ENCODE data around the gene KIF3B. TPM values are rescaled to one million over a fixed set of nuclear protein-coding genes. Genes with fewer than 3 reads are reported as not detected.
A peak's percentile ranks its signal among the peaks of the same experiment; 100 is the strongest.
"Not testable (repeated sequence)": the region's sequence is repeated elsewhere in the genome, so short reads cannot be mapped to it uniquely, and the experiment has no call there.

The KIF3B gene
- total RNA-seq, 1 donor from 2014 or later, result 20.1 TPM

- no peak for TF ChIP-seq CTCF (IDR thresholded peaks at IDR 0.05)
- Histone ChIP-seq H3K9me3 (no peaks in the 10 kb centered on the region), H3K4me3 (no peak overlapping the region), H3K36me3 (no peaks in the 10 kb centered on the region), H3K27me3 (no peaks in the 10 kb centered on the region), H3K27ac (no peak overlapping the region), H3K4me1 (peaks cover 0 to 13% of the 10 kb centered on the region in 2 donors)
- peak in 1 of 2 donors; percentile 25 for DNase-seq (ENCODE audit: low spot score in 2 of 2)
- intact Hi-C loops (cut with DNase I), result no loop called here
These were observed 3.1 kb upstream of the KIF3B start for GRCh38 chr20:32274359-32274758.

- H3K9me3 ChIP-seq; H3K4me3 ChIP-seq; DNase-seq (ENCODE audit: low spot score in 2 of 2); H3K27ac ChIP-seq; H3K27me3 ChIP-seq; H3K36me3 ChIP-seq: not testable (repeated sequence)
- H3K4me1 ChIP-seq, result peaks cover 0 to 13% of the 10 kb centered on the region in 2 donors
- intact Hi-C loops (cut with DNase I), result loop anchor here (5.0 kb wide), 3 partner anchors 68 to 547 kb away; partner anchors contain the start of genes PLAGL2, POFUT1 and TM9SF4
These were observed 2.3 kb upstream of the KIF3B start for GRCh38 chr20:32275163-32275562.

GRCh38 chr20:32278199-32278643, 770 bp downstream of the KIF3B start:
- Histone ChIP-seq H3K36me3 (no peaks in the 10 kb centered on the region), H3K27me3 (no peaks in the 10 kb centered on the region), H3K4me3 (peak overlapping the region; percentile 87 to 94), H3K9me3 (no peaks in the 10 kb centered on the region), H3K27ac (peak overlapping the region; percentile 65 to 67), H3K4me1 (peaks cover 0 to 13% of the 10 kb centered on the region in 2 donors)
- no peak for DNase-seq (ENCODE audit: low spot score in 2 of 2)
- intact Hi-C loops (cut with DNase I), result loop anchor here (5.0 kb wide), 3 partner anchors 71 to 544 kb away; partner anchors contain the start of genes PLAGL2, POFUT1 and TM9SF4
- TF ChIP-seq CTCF (IDR thresholded peaks at IDR 0.05), result no peak

- Histone ChIP-seq H3K27ac (no peak overlapping the region), H3K36me3 (peaks cover 0 to 4% of the 10 kb centered on the region in 2 donors), H3K27me3 (no peaks in the 10 kb centered on the region), H3K9me3 (no peaks in the 10 kb centered on the region), H3K4me1 (peaks cover 0 to 11% of the 10 kb centered on the region in 2 donors), H3K4me3 (no peak overlapping the region)
- intact Hi-C loops (cut with DNase I), result no loop called here
- no peak for TF ChIP-seq CTCF (IDR thresholded peaks at IDR 0.05)
- DNase-seq (ENCODE audit: low spot score in 2 of 2), result no peak
These were observed 4.3 kb downstream of the KIF3B start for GRCh38 chr20:32281711-32282110.

GRCh38 chr20:32282461-32282860, 5.0 kb downstream of the KIF3B start:
- Histone ChIP-seq H3K4me3 (no peak overlapping the region), H3K9me3 (no peaks in the 10 kb centered on the region), H3K36me3 (peaks cover 0 to 4% of the 10 kb centered on the region in 2 donors), H3K27me3 (no peaks in the 10 kb centered on the region), H3K27ac (no peak overlapping the region), H3K4me1 (peaks cover 0 to 6% of the 10 kb centered on the region in 2 donors)
- DNase-seq (ENCODE audit: low spot score in 2 of 2), result no peak
- TF ChIP-seq CTCF (IDR thresholded peaks at IDR 0.05), result no peak
- intact Hi-C loops (cut with DNase I), result no loop called here

- no peak for TF ChIP-seq CTCF (IDR thresholded peaks at IDR 0.05)
- Histone ChIP-seq H3K36me3 (peaks cover 0 to 4% of the 10 kb centered on the region in 2 donors), H3K27me3 (no peaks in the 10 kb centered on the region), H3K4me3 (no peak overlapping the region), H3K9me3 (no peaks in the 10 kb centered on the region), H3K27ac (no peak overlapping the region), H3K4me1 (no peaks in the 10 kb centered on the region)
- intact Hi-C loops (cut with DNase I), result no loop called here
- no peak for DNase-seq (ENCODE audit: low spot score in 2 of 2)
These were observed 7.7 kb downstream of the KIF3B start for GRCh38 chr20:32285082-32285620.
